Panc1 (cell line): Measurements from ENCODE around the gene DNAH6. TPM values are rescaled to one million over a fixed set of nuclear protein-coding genes. Genes with fewer than 3 reads are reported as not detected.

Source experiments
- ATAC-seq: fragments of 200-7000 bp; cut with Tn5 transposase; 2 replicates; pipeline ENCODE4 v1.9.1; 2020; ENCODE audit warnings: mild to moderate bottlenecking, moderate library complexity
- BruUV-seq: library from RNA; stranded (reverse); fragments of 400-500 nt; replicated peaks from 2 replicates; lab custom pipeline; 2021; lab: Mats Ljungman, UMichigan
- CTCF ChIA-PET: fragments of 300-600 bp; sonication (Branson Sonifier 250); formaldehyde crosslinking; loops from one replicate; lab custom pipeline; 2022; ENCODE audit warnings: antibody characterized with exemption; lab: Charles Lee
- POLR2A ChIA-PET: fragments of 300-600 bp; sonication (Branson Sonifier 250); formaldehyde crosslinking; loops from one replicate; lab custom pipeline; 2022; ENCODE audit warnings: antibody characterized with exemption; lab: Charles Lee
- DNase-seq: peaks from one replicate; pipeline ENCODE4 v3.0.0-alpha.2; 2010; ENCODE audit warnings: low read depth, low spot score
- H3K27ac ChIP-seq: 2 replicates; pipeline ENCODE4 v1.5.1; 2011; ENCODE audit warnings: mild to moderate bottlenecking, low read length, inconsistent platforms
- H3K27me3 ChIP-seq: fragments of 200-500 bp; sonication (Bioruptor generic); 2 replicates; pipeline ENCODE4 v1.6.0; 2014; ENCODE audit warnings: low read length, inconsistent platforms; ENCODE audit not compliant: control insufficient read depth, insufficient read depth
- H3K36me3 ChIP-seq: fragments of 200-500 bp; sonication (Bioruptor generic); 2 replicates; pipeline ENCODE4 v1.5.1; 2014; ENCODE audit warnings: inconsistent platforms, mild to moderate bottlenecking, low read length, moderate library complexity; ENCODE audit not compliant: control insufficient read depth, insufficient read depth
- H3K4me1 ChIP-seq: 2 replicates; pipeline ENCODE4 v1.5.1; 2011; ENCODE audit warnings: inconsistent platforms, mild to moderate bottlenecking, low read length, moderate library complexity; ENCODE audit not compliant: control insufficient read depth, insufficient read depth
- H3K4me3 ChIP-seq, 2 experiments: 2 replicates each; pipeline ENCODE4 v1.5.1; 2011 to 2012; ENCODE audit warnings: low read depth in 2 of 2, low read length in 2 of 2, mild to moderate bottlenecking in 2 of 2, inconsistent platforms in 1 of 2, moderate library complexity in 1 of 2
- H3K9me3 ChIP-seq: fragments of 200-500 bp; sonication (Bioruptor generic); 2 replicates; pipeline ENCODE4 v1.5.1; 2014; ENCODE audit warnings: low read depth, mild to moderate bottlenecking, inconsistent platforms, low read length, moderate library complexity; ENCODE audit not compliant: control insufficient read depth, insufficient read depth
- CTCF ChIP-seq: fragments of 450-650 bp; IDR thresholded peaks from 2 replicates; pipeline ENCODE4 v1.5.1; 2017; ENCODE audit warnings: mild to moderate bottlenecking
- POLR2AphosphoS5 ChIP-seq: IDR thresholded peaks from 2 replicates; pipeline ENCODE4 v1.6.1; 2012; ENCODE audit warnings: mild to moderate bottlenecking, low read depth, low read length, moderate library complexity
- SIN3A ChIP-seq: IDR thresholded peaks from 2 replicates; pipeline ENCODE4 v1.6.1; 2012; ENCODE audit warnings: low read depth, mild to moderate bottlenecking, low read length, moderate library complexity, borderline replicate concordance; ENCODE audit not compliant: insufficient read depth
- TCF7L2 ChIP-seq: IDR thresholded peaks from 2 replicates; pipeline ENCODE4 v1.6.1; 2011; ENCODE audit warnings: mild to moderate bottlenecking, low read depth, low read length, inconsistent platforms
- in situ Hi-C: cut with HindIII; loops from 2 replicates; pipeline ENCODE4 v1.10.0; 2016; ENCODE audit warnings: low sequenced_read_pairs, low pct_unique_long_range_greater_than_20kb
- intact Hi-C: fragments of 100-400 bp; cut with micrococcal nuclease; formaldehyde crosslinking; loops from one replicate; pipeline ENCODE4 v1.10.0; 2022; ENCODE audit not compliant: unreplicated experiment
- total RNA-seq: library from RNA; stranded (reverse); gene quantifications from one replicate; pipeline ENCODE4 v1.2.1, GENCODE V29; 2021; ENCODE audit not compliant: unreplicated experiment
- TF ChIP-seq, protein P1 (sequence below), 2 experiments: IDR thresholded peaks; 2 replicates each; pipeline ENCODE4 v1.6.1; 2011 to 2012; ENCODE audit warnings: low read depth in 2 of 2, control low read depth in 1 of 2, low read length in 1 of 2, mild to moderate bottlenecking in 1 of 2, moderate library complexity in 1 of 2; ENCODE audit not compliant: insufficient read depth in 1 of 2

Gene DNAH6
- total RNA-seq, 1 experiment from 2014 or later = 0.26 TPM

DNA sequence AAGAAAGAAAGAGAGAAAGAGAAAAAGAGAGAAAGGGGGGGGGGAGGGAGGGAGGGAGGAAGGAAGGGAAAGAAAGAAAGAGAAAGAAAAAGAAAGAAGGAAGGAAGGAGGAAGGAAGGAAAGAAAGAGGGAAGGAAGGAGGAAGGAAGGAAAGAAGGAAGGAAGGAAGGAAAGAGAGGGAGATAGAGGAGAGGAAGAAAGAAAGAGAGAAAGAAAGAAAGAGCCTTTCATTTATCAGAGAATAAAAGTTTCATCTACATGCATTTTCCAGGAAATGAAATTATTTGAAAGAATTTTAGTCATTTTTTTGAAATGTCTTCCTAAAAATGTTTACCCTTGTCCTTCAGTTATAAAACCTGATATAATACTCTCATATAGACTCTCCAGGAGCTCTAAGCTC, 192.1 kb downstream of the DNAH6 start:
- Histone ChIP-seq H3K36me3 (no peaks in the 10 kb centered on the region), H3K9me3 (no peaks in the 10 kb centered on the region), H3K4me1 (no peaks in the 10 kb centered on the region), H3K4me3 (no peak overlapping the region), H3K27ac (no peak overlapping the region), H3K27me3 (no peaks in the 10 kb centered on the region)
- intact Hi-C loops (no loop called here), in situ Hi-C loops (no loop called here)
- CTCF ChIA-PET = interaction anchor here (0.9 kb wide), 1 partner anchor 12 kb away, joined by 4 read pairs; no protein-coding TSS in a partner anchor
- no peak for ATAC-seq
- no peak for TF ChIP-seq SIN3A
- TF ChIP-seq POLR2AphosphoS5 = no peak
- TF ChIP-seq CTCF = no peak
- TF ChIP-seq, protein P1, sequence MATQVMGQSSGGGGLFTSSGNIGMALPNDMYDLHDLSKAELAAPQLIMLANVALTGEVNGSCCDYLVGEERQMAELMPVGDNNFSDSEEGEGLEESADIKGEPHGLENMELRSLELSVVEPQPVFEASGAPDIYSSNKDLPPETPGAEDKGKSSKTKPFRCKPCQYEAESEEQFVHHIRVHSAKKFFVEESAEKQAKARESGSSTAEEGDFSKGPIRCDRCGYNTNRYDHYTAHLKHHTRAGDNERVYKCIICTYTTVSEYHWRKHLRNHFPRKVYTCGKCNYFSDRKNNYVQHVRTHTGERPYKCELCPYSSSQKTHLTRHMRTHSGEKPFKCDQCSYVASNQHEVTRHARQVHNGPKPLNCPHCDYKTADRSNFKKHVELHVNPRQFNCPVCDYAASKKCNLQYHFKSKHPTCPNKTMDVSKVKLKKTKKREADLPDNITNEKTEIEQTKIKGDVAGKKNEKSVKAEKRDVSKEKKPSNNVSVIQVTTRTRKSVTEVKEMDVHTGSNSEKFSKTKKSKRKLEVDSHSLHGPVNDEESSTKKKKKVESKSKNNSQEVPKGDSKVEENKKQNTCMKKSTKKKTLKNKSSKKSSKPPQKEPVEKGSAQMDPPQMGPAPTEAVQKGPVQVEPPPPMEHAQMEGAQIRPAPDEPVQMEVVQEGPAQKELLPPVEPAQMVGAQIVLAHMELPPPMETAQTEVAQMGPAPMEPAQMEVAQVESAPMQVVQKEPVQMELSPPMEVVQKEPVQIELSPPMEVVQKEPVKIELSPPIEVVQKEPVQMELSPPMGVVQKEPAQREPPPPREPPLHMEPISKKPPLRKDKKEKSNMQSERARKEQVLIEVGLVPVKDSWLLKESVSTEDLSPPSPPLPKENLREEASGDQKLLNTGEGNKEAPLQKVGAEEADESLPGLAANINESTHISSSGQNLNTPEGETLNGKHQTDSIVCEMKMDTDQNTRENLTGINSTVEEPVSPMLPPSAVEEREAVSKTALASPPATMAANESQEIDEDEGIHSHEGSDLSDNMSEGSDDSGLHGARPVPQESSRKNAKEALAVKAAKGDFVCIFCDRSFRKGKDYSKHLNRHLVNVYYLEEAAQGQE (IDR thresholded peaks at IDR 0.05; ENCODE audit: insufficient read depth in 1 of 2, low read depth in 2 of 2, low read length in 1 of 2) = no peak
- no peak for TF ChIP-seq TCF7L2
- no TSS peak for BruUV-seq
- POLR2A ChIA-PET = no interaction called here
- no peak for DNase-seq

GRCh38 chr2:84711651-84712050, 195.4 kb downstream of the DNAH6 start:
- CTCF ChIA-PET = no interaction called here
- H3K9me3 ChIP-seq = no peaks in the 10 kb centered on the region
- no TSS peak for BruUV-seq
- no peak overlapping the region for H3K27ac ChIP-seq
- intact Hi-C loops = no loop called here
- ATAC-seq (no peak), DNase-seq (no peak)
- H3K4me1 ChIP-seq = no peaks in the 10 kb centered on the region
- H3K4me3 ChIP-seq = no peak overlapping the region
- no peaks in the 10 kb centered on the region; the same call in 1 of the 2 replicates for H3K27me3 ChIP-seq
- H3K36me3 ChIP-seq = no peaks in the 10 kb centered on the region
- no peak for TF ChIP-seq SIN3A
- TF ChIP-seq TCF7L2 = no peak
- TF ChIP-seq, protein P1 (IDR thresholded peaks at IDR 0.05; ENCODE audit: insufficient read depth in 1 of 2, low read depth in 2 of 2, low read length in 1 of 2) = no peak
- POLR2A ChIA-PET = no interaction called here
- in situ Hi-C loops = no loop called here
